OCI-LY1 (cell line): ENCODE results near the gene BMPR2.

Experiments used
- H2AFZ ChIP-seq: fragments of 200-600 bp; sonication (generic), shearing (Covaris generic); 2 replicates; pipeline ENCODE4 v1.6.0; 2014; ENCODE audit warnings: antibody characterized with exemption, mild to moderate bottlenecking, low read length
- H3F3A ChIP-seq: fragments of 200-600 bp; sonication (generic), shearing (Covaris generic); 2 replicates; pipeline ENCODE4 v1.6.0; 2014; ENCODE audit warnings: mild to moderate bottlenecking, antibody characterized with exemption, low read length, moderate library complexity; ENCODE audit not compliant: insufficient read depth
- H3K27ac ChIP-seq: fragments of 200-600 bp; sonication (generic); 2 replicates; pipeline ENCODE4 v1.5.1; 2014; ENCODE audit warnings: low read length, mixed run types, mild to moderate bottlenecking, low read depth; ENCODE audit not compliant: poor library complexity, severe bottlenecking
- H3K27me3 ChIP-seq: fragments of 200-600 bp; sonication (generic); 2 replicates; pipeline ENCODE4 v1.6.0; 2014; ENCODE audit warnings: antibody characterized with exemption, mild to moderate bottlenecking, low read length, moderate library complexity; ENCODE audit not compliant: insufficient read depth
- H3K36me3 ChIP-seq: fragments of 200-600 bp; sonication (generic); 2 replicates; pipeline ENCODE4 v1.6.1; 2014; ENCODE audit warnings: mild to moderate bottlenecking, antibody characterized with exemption, low read length, moderate library complexity, mixed read lengths; ENCODE audit not compliant: insufficient read depth
- H3K4me1 ChIP-seq: fragments of 200-600 bp; sonication (generic); 2 replicates; pipeline ENCODE4 v1.5.1; 2014; ENCODE audit warnings: mild to moderate bottlenecking, low read length, moderate library complexity; ENCODE audit not compliant: insufficient read depth, severe bottlenecking
- H3K4me2 ChIP-seq: fragments of 200-600 bp; sonication (generic), shearing (Covaris generic); 2 replicates; pipeline ENCODE4 v1.6.1; 2014; ENCODE audit warnings: low read length
- H3K4me3 ChIP-seq: fragments of 200-600 bp; sonication (generic); 2 replicates; pipeline ENCODE4 v1.5.1; 2014; ENCODE audit warnings: low read length, low read depth, mild to moderate bottlenecking, mixed read lengths; ENCODE audit not compliant: poor library complexity, severe bottlenecking
- H3K79me2 ChIP-seq: fragments of 200-600 bp; shearing (Covaris generic); 2 replicates; pipeline ENCODE4 v1.6.1; 2016; ENCODE audit warnings: mixed run types, low read length, mixed read lengths; ENCODE audit not compliant: insufficient read depth
- H3K9ac ChIP-seq: fragments of 200-600 bp; sonication (generic), shearing (Covaris generic); 2 replicates; pipeline ENCODE4 v1.6.1; 2014; ENCODE audit warnings: mild to moderate bottlenecking, low read length, mixed read lengths
- H3K9me2 ChIP-seq: fragments of 200-600 bp; sonication (generic), shearing (Covaris generic); 2 replicates; pipeline ENCODE4 v1.6.1; 2014; ENCODE audit warnings: low read depth, mild to moderate bottlenecking, low read length, mixed read lengths
- H3K9me3 ChIP-seq: fragments of 200-600 bp; shearing (Covaris generic); 2 replicates; pipeline ENCODE4 v1.6.1; 2014; ENCODE audit warnings: low read length, mixed read lengths
- H4K20me1 ChIP-seq: fragments of 200-600 bp; sonication (generic), shearing (Covaris generic); 2 replicates; pipeline ENCODE4 v1.6.0; 2016; ENCODE audit warnings: mild to moderate bottlenecking, low read length; ENCODE audit not compliant: insufficient read depth
- EZH2 ChIP-seq: fragments of 200-600 bp; sonication (generic), shearing (Covaris generic); IDR thresholded peaks from 2 replicates; pipeline ENCODE4 v1.8.0; 2017; ENCODE audit warnings: borderline replicate concordance, mixed run types, mild to moderate bottlenecking, antibody characterized with exemption, low read length, moderate library complexity, mixed read lengths
- TF ChIP-seq, protein P1 (sequence below): fragments of 200-600 bp; sonication (generic), shearing (Covaris generic); IDR thresholded peaks from 2 replicates; pipeline ENCODE4 v1.5.1; 2017; ENCODE audit warnings: mild to moderate bottlenecking, antibody characterized with exemption, low read length, moderate library complexity, mixed read lengths

BMPR2 gene

DNA sequence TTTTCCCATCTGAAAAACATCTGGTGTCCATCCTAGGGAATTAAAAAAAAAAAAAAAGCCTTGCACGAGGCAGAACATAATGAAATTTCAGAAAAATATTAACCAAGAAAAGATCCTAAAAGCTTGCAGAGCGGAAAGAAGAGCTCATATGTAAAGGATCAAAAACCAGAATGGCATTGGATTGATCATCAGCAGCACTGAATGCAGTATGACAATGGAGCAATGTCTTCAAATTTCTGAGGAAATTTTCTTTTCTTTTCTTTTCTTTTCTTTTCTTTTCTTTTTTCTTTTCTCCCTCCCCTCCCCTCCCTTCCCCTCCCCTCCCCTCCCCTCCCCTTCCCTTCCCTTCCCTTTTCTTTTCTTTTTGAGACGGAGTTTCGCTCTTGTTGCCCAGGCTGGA, 237.4 kb downstream of the BMPR2 start:
- Histone ChIP-seq H3K36me3 (no peaks in the 10 kb centered on the region), H2AFZ (no peak overlapping the region), H3K9ac (no peak overlapping the region), H3K27ac (no peak overlapping the region), H3K9me2 (no peaks in the 10 kb centered on the region), H4K20me1 (no peaks in the 10 kb centered on the region), H3K4me3 (no peak overlapping the region), H3K9me3 (no peaks in the 10 kb centered on the region), H3K4me2 (no peak overlapping the region), H3K79me2 (no peaks in the 10 kb centered on the region), H3K27me3 (no peaks in the 10 kb centered on the region; the same call in 1 of the 2 replicates), H3K4me1 (no peaks in the 10 kb centered on the region), H3F3A (no peaks in the 10 kb centered on the region)
- TF ChIP-seq EZH2 = no peak
- TF ChIP-seq, protein P1, sequence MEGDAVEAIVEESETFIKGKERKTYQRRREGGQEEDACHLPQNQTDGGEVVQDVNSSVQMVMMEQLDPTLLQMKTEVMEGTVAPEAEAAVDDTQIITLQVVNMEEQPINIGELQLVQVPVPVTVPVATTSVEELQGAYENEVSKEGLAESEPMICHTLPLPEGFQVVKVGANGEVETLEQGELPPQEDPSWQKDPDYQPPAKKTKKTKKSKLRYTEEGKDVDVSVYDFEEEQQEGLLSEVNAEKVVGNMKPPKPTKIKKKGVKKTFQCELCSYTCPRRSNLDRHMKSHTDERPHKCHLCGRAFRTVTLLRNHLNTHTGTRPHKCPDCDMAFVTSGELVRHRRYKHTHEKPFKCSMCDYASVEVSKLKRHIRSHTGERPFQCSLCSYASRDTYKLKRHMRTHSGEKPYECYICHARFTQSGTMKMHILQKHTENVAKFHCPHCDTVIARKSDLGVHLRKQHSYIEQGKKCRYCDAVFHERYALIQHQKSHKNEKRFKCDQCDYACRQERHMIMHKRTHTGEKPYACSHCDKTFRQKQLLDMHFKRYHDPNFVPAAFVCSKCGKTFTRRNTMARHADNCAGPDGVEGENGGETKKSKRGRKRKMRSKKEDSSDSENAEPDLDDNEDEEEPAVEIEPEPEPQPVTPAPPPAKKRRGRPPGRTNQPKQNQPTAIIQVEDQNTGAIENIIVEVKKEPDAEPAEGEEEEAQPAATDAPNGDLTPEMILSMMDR = no peak
